Colonic mucosa (tissue), 4 donors: ENCODE data around the gene MYO15A. TPM values are rescaled to one million over a fixed set of nuclear protein-coding genes. Genes with fewer than 3 reads are reported as not detected.

ENCODE experiments used
- DNase-seq: peaks from one replicate; pipeline ENCODE4 v3.0.0-alpha.2; 2020
- H3K27ac ChIP-seq: fragments of 200-600 bp; one replicate; pipeline ENCODE4 v1.8.0; 2021
- H3K27me3 ChIP-seq: fragments of 200-600 bp; one replicate; pipeline ENCODE4 v1.8.0; 2021
- H3K36me3 ChIP-seq: fragments of 200-600 bp; one replicate; pipeline ENCODE4 v1.8.0; 2021
- H3K4me1 ChIP-seq: fragments of 200-600 bp; one replicate; pipeline ENCODE4 v1.8.0; 2021; ENCODE audit warnings: mild to moderate bottlenecking
- H3K4me3 ChIP-seq: fragments of 200-600 bp; one replicate; pipeline ENCODE4 v1.8.0; 2021
- H3K9ac ChIP-seq, 2 donors: one replicate each; pipeline ENCODE4 v1.7.0; 2013; ENCODE audit warnings: control low read depth in 2 of 2, low read depth in 2 of 2, low read length in 2 of 2
- H3K9me3 ChIP-seq: fragments of 200-600 bp; one replicate; pipeline ENCODE4 v1.8.0; 2021
- CTCF ChIP-seq: fragments of 200-600 bp; IDR thresholded peaks from one replicate; pipeline ENCODE4 v1.8.0; 2022; ENCODE audit warnings: antibody characterized with exemption, mild to moderate bottlenecking
- intact Hi-C: fragments of 100-400 bp; cut with DNase I; formaldehyde crosslinking; loops from one replicate; pipeline ENCODE4 v1.14.1; 2022
- total RNA-seq, 2 donors: library from RNA; stranded (reverse); fragmentation: NEBNext Ultra II Directional in 1 of 2; extraction: Animal tissue kit (Norgen Biotek cat#: 25700) in 1 of 2; gene quantifications; one replicate each; pipeline ENCODE4 v1.2.1, GENCODE V29; 2021
- donor health status: healthy.
- donor health status: DM: no; HTN: no; CAD: no.
- donor health status: DM: no; HTN: no; CAD: no.

Gene MYO15A
- total RNA-seq, 2 donors from 2014 or later = 1.1 to 1.4 TPM

- no peak for DNase-seq
- peaks cover 14% of the 10 kb centered on the region for H3K4me1 ChIP-seq
- no peaks in the 10 kb centered on the region for H3K36me3 ChIP-seq
- H3K9me3 ChIP-seq = no peaks in the 10 kb centered on the region
- no peak overlapping the region for H3K4me3 ChIP-seq
- no peak overlapping the region for H3K27ac ChIP-seq
- TF ChIP-seq CTCF = no peak
- no peaks in the 10 kb centered on the region for H3K27me3 ChIP-seq
- no peak overlapping the region for H3K9ac ChIP-seq
- intact Hi-C loops = no loop called here
Measured at GRCh38 chr17:18191967-18192366, 83.4 kb downstream of the MYO15A start.

- Histone ChIP-seq H3K9me3 (no peaks in the 10 kb centered on the region), H3K27ac (no peak overlapping the region), H3K27me3 (no peaks in the 10 kb centered on the region), H3K9ac (no peak overlapping the region), H3K4me3 (no peak overlapping the region), H3K36me3 (no peaks in the 10 kb centered on the region), H3K4me1 (no peaks in the 10 kb centered on the region)
- no peak for TF ChIP-seq CTCF
- intact Hi-C loops = no loop called here
- no peak for DNase-seq
Measured at GRCh38 chr17:18194394-18194793, 85.8 kb downstream of the MYO15A start.

- Histone ChIP-seq H3K9ac (no peak overlapping the region), H3K4me1 (no peaks in the 10 kb centered on the region), H3K36me3 (no peaks in the 10 kb centered on the region), H3K4me3 (no peak overlapping the region), H3K27ac (no peak overlapping the region), H3K27me3 (no peaks in the 10 kb centered on the region), H3K9me3 (no peaks in the 10 kb centered on the region)
- intact Hi-C loops = no loop called here
- DNase-seq = no peak
- no peak for TF ChIP-seq CTCF
Measured at GRCh38 chr17:18194804-18195203, 86.2 kb downstream of the MYO15A start.

- no peak for DNase-seq
- Histone ChIP-seq H3K36me3 (no peaks in the 10 kb centered on the region), H3K9me3 (no peaks in the 10 kb centered on the region), H3K4me1 (no peaks in the 10 kb centered on the region), H3K27ac (no peak overlapping the region), H3K27me3 (no peaks in the 10 kb centered on the region), H3K9ac (no peak overlapping the region), H3K4me3 (no peak overlapping the region)
- intact Hi-C loops = no loop called here
- no peak for TF ChIP-seq CTCF
Measured at GRCh38 chr17:18195246-18195645, 86.7 kb downstream of the MYO15A start.

- Histone ChIP-seq H3K4me3 (no peak overlapping the region), H3K9me3 (no peaks in the 10 kb centered on the region), H3K9ac (no peak overlapping the region), H3K36me3 (no peaks in the 10 kb centered on the region), H3K27me3 (no peaks in the 10 kb centered on the region), H3K4me1 (no peaks in the 10 kb centered on the region), H3K27ac (no peak overlapping the region)
- TF ChIP-seq CTCF = no peak
- DNase-seq = no peak
- intact Hi-C loops = no loop called here
Measured at GRCh38 chr17:18197535-18198194, 89.1 kb downstream of the MYO15A start.
